HG03095 (cell line): ENCODE measurements around the gene CFAP299.
A peak's percentile ranks its signal among the peaks of the same experiment; 100 is the strongest.

Experiments
- ATAC-seq: cut with Tn5 transposase; IDR thresholded peaks from one replicate; pipeline ENCODE4 v1.9.1; 2021; ENCODE audit warnings: moderate library complexity; ENCODE audit not compliant: unreplicated experiment

CFAP299 gene

GRCh38 chr4:80911458-80911857 is 575.9 kb downstream of the CFAP299 start:
- ATAC-seq, result no peak

GRCh38 chr4:80912350-80912749 is 576.8 kb downstream of the CFAP299 start:
- ATAC-seq, result no peak

- peak; percentile 95 for ATAC-seq
Measured at GRCh38 chr4:80913381-80913780, 577.9 kb downstream of the CFAP299 start.

GRCh38 chr4:80916770-80917169 is 581.2 kb downstream of the CFAP299 start:
- no peak for ATAC-seq

- no peak for ATAC-seq
Measured at GRCh38 chr4:80918004-80918403, 582.5 kb downstream of the CFAP299 start.

GRCh38 chr4:80921441-80921840 is 585.9 kb downstream of the CFAP299 start:
- ATAC-seq, result no peak

GRCh38 chr4:80922941-80923340 is 587.4 kb downstream of the CFAP299 start:
- no peak for ATAC-seq

- no peak for ATAC-seq
Measured at GRCh38 chr4:80925293-80925692, 589.8 kb downstream of the CFAP299 start.

- no peak for ATAC-seq
Measured at GRCh38 chr4:80926446-80926845, 590.9 kb downstream of the CFAP299 start.

- no peak for ATAC-seq
Measured at GRCh38 chr4:80926891-80927290, 591.4 kb downstream of the CFAP299 start.

GRCh38 chr4:80927420-80927819 is 591.9 kb downstream of the CFAP299 start:
- no peak for ATAC-seq

- no peak for ATAC-seq
Measured at GRCh38 chr4:80931631-80932081, 596.1 kb downstream of the CFAP299 start.

- no peak for ATAC-seq
Measured at GRCh38 chr4:80948141-80948540, 612.6 kb downstream of the CFAP299 start.

- ATAC-seq, result no peak
Measured at GRCh38 chr4:80948995-80949394, 613.5 kb downstream of the CFAP299 start.

GRCh38 chr4:80956421-80956820 is 620.9 kb downstream of the CFAP299 start:
- no peak for ATAC-seq

- no peak for ATAC-seq
Measured at GRCh38 chr4:80963051-80963450, 627.5 kb downstream of the CFAP299 start.

- no peak for ATAC-seq
Measured at GRCh38 chr4:80967346-80967745, 631.8 kb downstream of the CFAP299 start.

- ATAC-seq, result no peak
Measured at GRCh38 chr4:80980239-80980638, 644.7 kb downstream of the CFAP299 start.

- ATAC-seq, result no peak
Measured at GRCh38 chr4:80986011-80986410, 650.5 kb downstream of the CFAP299 start.

GRCh38 chr4:80989921-80990544 is 654.5 kb downstream of the CFAP299 start:
- ATAC-seq, result no peak

GRCh38 chr4:80990851-80991250 is 655.3 kb downstream of the CFAP299 start:
- no peak for ATAC-seq

GRCh38 chr4:80999943-81000342 is 664.4 kb downstream of the CFAP299 start:
- ATAC-seq, result no peak

- ATAC-seq, result peak; percentile 95
Measured at GRCh38 chr4:81003597-81004111, 668.1 kb downstream of the CFAP299 start.
